GM13976 (cell line): ENCODE data around the gene TTLL11.

ENCODE experiments used
- DNase-seq: peaks from one replicate; pipeline ENCODE4 v3.0.0; 2012; ENCODE audit warnings: low spot score
- CTCF ChIP-seq: IDR thresholded peaks from 2 replicates; pipeline ENCODE4 v1.5.1; 2012; ENCODE audit warnings: borderline replicate concordance, mild to moderate bottlenecking; ENCODE audit not compliant: insufficient read depth; ENCODE audit errors: extremely low read depth, missing control alignments, control extremely low read depth
- in situ Hi-C: fragments of 300-500 bp; cut with MboI; formaldehyde crosslinking; loops from one replicate; pipeline ENCODE4 v1.12.0; 2022; ENCODE audit warnings: low sequenced_read_pairs, mixed read lengths, inconsistent platforms; ENCODE audit not compliant: unreplicated experiment

TTLL11 gene

DNA sequence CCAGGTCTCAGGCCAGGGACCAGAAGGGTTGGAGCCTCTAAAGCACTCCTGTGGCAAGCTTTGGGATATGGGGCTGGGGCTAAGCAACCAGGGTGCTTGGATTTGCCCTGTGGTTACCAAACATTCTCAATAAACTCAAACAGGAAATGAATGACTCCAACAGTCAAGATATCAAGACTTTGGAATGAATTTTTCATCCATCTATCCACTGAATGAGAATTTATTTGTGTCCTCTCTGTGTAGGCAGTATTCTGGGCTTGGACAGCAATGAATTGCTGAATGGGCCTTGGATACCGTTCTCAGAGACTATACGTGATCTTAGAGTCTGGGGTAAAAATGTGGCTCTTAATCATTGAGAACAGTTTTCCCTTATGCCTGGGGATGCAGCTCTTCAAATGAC, 229.2 kb downstream of the TTLL11 start:
- DNase-seq = no peak
- in situ Hi-C loops = no loop called here
- no peak for TF ChIP-seq CTCF

DNA sequence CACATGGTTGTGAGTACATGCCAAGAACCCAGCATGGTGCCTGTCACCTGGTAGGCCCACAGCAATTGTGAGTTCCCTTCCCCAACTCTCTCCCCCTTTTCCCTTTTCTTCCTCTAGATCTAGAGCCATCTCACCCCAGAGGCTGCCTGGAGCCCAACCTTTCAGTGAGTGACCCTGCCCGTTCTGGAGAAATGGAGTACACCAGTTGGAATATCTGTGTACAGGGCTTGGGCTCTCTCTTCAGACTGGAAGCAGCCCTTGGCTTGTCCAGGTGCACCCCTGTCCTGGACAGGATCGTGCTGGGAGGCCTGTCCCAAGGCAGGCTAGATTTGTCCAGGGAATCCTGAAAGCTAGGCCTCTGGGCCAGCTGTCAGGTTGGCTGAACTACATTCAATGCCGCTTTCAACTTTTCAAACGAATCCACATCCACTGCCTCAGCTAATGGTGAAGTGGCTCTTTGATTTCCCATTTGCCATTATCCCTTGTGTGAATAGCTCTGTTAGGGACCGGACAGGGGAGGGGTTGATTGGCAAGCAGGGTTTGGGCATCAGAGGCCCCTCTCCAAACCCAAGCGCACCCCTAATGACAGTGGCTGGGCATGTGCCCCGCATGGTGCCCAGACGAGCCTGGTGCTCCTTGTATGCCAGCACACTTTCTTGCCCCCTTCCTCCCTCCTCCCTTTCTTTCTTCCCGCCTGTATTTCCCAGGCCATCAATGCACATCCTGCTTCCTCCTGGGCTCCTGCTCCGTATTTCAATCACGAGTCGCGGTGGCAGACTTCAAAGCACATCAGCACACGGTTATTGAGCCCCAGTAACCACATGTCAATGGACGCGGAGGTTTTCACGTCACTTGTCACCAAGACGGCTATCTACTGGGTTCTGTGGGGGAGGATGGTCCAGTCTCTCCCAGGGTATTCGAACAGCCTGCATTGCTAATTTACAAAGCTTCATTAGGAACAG, 230.5 kb downstream of the TTLL11 start:
- no peak for DNase-seq
- in situ Hi-C loops = no loop called here
- TF ChIP-seq CTCF = no peak

- peak; percentile 43 for DNase-seq
- peak; percentile 28 for TF ChIP-seq CTCF
- in situ Hi-C loops = no loop called here
These were observed 231.5 kb downstream of the TTLL11 start for GRCh38 chr9:121861501-121862180.

DNA sequence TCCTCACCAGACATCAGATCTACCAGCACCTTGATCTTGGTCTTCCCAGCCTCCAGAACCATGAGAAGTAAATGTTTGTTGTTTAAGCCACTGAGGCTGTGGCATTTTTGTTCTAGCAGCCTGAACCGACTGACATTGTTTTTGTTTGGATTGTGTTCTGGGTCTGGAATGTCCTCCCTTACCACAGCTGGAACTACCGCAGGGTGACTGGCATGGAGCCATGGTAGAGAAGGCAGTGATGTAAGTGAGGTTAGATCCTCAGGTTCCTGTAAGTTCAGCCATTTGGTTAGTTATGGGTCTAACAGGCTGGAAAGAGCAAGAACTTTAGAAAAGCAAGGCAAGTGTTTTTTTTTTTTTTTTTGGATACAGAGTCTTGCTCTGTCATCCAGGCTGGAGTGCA, 232.4 kb downstream of the TTLL11 start:
- in situ Hi-C loops = no loop called here
- no peak for DNase-seq
- no peak for TF ChIP-seq CTCF

DNA sequence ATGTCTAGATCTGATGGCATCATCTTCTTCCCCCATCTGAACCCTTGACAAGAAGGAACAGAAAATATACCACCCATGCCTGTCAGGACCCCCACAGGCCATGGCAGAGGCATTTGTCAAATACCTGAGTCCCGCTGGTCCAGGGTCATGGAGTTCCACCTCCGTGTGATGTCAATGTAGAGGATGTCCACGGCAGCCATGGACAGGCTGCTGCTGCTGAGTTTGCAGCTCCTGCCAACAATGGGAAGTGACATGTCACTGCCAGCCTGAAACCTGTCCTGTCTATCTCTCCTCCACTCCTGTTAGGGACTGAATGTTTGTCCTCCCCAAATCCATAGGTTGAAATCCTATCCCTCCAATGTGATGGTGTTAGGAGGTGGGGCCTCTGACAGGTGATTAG, 232.9 kb downstream of the TTLL11 start:
- TF ChIP-seq CTCF = no peak
- in situ Hi-C loops = no loop called here
- no peak for DNase-seq

DNA sequence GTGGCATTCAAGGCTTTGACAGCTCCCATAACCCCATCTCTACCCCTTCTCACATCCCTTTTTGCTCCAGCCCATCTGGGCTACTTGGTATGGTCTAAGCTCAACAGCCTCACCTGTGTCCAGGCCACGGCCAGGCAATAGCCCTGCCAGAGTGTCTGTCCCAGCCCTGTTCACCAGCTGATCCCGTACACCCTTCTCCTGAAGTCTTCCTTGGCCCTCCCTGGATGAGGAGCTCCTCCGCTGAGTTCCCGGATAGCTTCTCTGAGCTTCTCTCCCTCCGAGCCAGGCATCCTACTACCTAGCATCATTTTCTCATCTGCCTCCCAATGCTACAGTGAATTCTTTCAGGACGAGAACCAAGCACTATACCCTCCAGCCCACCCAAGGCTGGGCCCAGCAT, 233.5 kb downstream of the TTLL11 start:
- in situ Hi-C loops = no loop called here
- DNase-seq = no peak
- TF ChIP-seq CTCF = no peak
